Spinal cord (tissue), 10 donors: ENCODE data around the gene PCYOX1L. TPM values are rescaled to one million over a fixed set of nuclear protein-coding genes. Genes with fewer than 3 reads are reported as not detected.
A peak's percentile ranks its signal among the peaks of the same experiment; 100 is the strongest.

Experiments
- DNase-seq, 6 donors: peaks; one replicate each; pipeline versions ENCODE4 v3.0.0 to v3.0.0-alpha.2; 2013 to 2015; ENCODE audit warnings: low spot score in 6 of 6, low read depth in 4 of 6
- H3K27ac ChIP-seq: one replicate; pipeline ENCODE4 v1.5.1; 2013; ENCODE audit warnings: low read depth, low read length, control low read depth
- H3K27me3 ChIP-seq: one replicate; pipeline ENCODE4 v1.6.1; 2013; ENCODE audit warnings: low read length; ENCODE audit not compliant: control insufficient read depth, insufficient read depth
- H3K36me3 ChIP-seq: one replicate; pipeline ENCODE4 v1.6.1; 2013; ENCODE audit warnings: low read length; ENCODE audit not compliant: control insufficient read depth, insufficient read depth
- H3K4me1 ChIP-seq: one replicate; pipeline ENCODE4 v1.6.1; 2013; ENCODE audit warnings: low read length; ENCODE audit not compliant: control insufficient read depth, insufficient read depth
- H3K4me3 ChIP-seq: one replicate; pipeline ENCODE4 v1.5.1; 2013; ENCODE audit warnings: low read depth, low read length, control low read depth
- H3K9me3 ChIP-seq: one replicate; pipeline ENCODE4 v1.6.1; 2013; ENCODE audit warnings: low read length; ENCODE audit not compliant: control insufficient read depth, insufficient read depth
- WGBS: methylation state at CpG from one replicate; pipeline ENCODE4 v1.1.5; 2013; ENCODE audit warnings: missing lambda C conversion rate; ENCODE audit not compliant: insufficient coverage; 5-methylcytosine and 5-hydroxymethylcytosine counted together
- polyA plus RNA-seq, 2 donors: library from polyadenylated mRNA; unstranded; fragments of 120-200 nt; gene quantifications; one replicate each; pipeline ENCODE4 v1.2.1, GENCODE V29; 2013; ENCODE audit not compliant: insufficient read length in 2 of 2
- total RNA-seq, 2 donors: library from RNA; depleted of rRNA in 1 of 2; stranded (reverse); fragments of 120-200 nt in 1 of 2; fragments of >200 nt in 1 of 2; gene quantifications; one replicate each; pipeline versions ENCODE4 v1.2.3 to v1.2.4, GENCODE V29; 2013 to 2014
- donor health status: healthy.

Gene PCYOX1L
- total and polyA plus RNA-seq, 4 donors: 14.2 to 28.6 (median 21.2) TPM

DNA sequence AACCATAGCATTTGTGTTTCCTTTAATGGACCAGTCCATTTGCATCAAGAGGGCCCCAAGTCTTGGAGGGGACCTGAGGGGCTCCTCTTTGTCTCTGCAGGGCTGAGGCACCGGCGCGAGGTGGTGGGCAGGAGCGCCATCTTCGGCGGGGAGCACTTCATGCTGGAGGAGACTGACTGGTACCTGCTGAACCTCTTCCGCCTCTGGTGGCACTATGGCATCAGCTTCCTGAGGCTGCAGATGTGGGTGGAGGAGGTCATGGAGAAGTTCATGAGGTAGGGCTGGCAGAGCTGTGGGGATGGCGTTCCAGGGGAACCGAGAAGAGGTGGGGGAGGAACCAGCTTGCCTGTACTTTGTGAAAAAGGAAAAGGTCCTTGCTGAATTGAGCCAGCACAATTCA lies 6.1 kb downstream of the PCYOX1L start:
- Histone ChIP-seq H3K27me3 (no peaks in the 10 kb centered on the region), H3K4me1 (peaks cover 29% of the 10 kb centered on the region), H3K4me3 (no peak overlapping the region), H3K27ac (no peak overlapping the region), H3K36me3 (peaks cover 30% of the 10 kb centered on the region), H3K9me3 (no peaks in the 10 kb centered on the region)
- DNase-seq: no peak
- WGBS: 90% methylated on average over 9 of the region's 9 CpGs

DNA sequence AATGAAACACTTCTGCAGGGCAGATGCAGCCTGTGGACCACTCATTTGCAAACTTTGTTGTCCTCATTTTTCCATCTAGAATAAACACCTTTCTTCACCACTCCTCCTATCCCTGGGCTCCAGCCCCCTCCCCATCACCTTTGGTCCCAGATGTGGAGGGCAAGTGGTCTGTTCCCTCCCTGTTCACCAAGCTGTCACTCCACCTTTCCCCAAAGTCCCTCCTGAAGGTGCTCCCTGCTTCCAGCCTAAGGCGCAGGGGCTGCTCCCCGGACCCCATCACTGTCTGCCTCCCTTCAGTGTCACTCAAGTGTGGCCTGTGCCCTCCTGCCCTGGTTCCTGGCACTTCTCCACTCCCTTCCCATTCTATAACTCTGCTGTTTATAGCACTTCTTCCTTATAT lies 6.9 kb downstream of the PCYOX1L start:
- H3K4me3 ChIP-seq: no peak overlapping the region
- WGBS: 91% methylated on average over 2 of the region's 2 CpGs
- no peaks in the 10 kb centered on the region for H3K27me3 ChIP-seq
- H3K9me3 ChIP-seq: no peaks in the 10 kb centered on the region
- peaks cover 30% of the 10 kb centered on the region for H3K36me3 ChIP-seq
- no peak for DNase-seq
- H3K27ac ChIP-seq: no peak overlapping the region
- peaks cover 21% of the 10 kb centered on the region for H3K4me1 ChIP-seq

DNA sequence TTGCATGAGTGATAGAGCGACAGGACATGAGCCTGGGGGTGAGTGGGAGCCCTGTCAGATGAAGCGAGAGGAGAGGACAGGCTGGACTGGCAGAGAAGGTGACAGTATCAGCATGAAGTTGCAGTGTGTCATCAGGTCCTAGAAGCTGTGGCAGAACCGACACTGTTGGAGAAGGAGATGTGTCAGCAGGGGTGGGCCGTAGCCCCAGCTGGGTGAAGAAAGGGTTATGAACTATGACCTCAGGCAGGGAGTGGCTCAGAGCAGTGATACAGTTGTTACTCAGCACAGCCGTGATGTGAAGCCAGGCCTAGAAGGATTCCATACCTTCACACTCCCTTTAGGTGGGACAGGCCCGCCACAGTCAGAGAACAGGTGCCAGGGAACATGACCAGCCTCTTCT lies 7.6 kb downstream of the PCYOX1L start:
- no peak for DNase-seq
- no peak overlapping the region for H3K4me3 ChIP-seq
- WGBS: 88% methylated on average over 5 of the region's 6 CpGs
- H3K4me1 ChIP-seq: peaks cover 21% of the 10 kb centered on the region
- H3K9me3 ChIP-seq: no peaks in the 10 kb centered on the region
- H3K36me3 ChIP-seq: peaks cover 30% of the 10 kb centered on the region
- no peak overlapping the region for H3K27ac ChIP-seq
- no peaks in the 10 kb centered on the region for H3K27me3 ChIP-seq

DNA sequence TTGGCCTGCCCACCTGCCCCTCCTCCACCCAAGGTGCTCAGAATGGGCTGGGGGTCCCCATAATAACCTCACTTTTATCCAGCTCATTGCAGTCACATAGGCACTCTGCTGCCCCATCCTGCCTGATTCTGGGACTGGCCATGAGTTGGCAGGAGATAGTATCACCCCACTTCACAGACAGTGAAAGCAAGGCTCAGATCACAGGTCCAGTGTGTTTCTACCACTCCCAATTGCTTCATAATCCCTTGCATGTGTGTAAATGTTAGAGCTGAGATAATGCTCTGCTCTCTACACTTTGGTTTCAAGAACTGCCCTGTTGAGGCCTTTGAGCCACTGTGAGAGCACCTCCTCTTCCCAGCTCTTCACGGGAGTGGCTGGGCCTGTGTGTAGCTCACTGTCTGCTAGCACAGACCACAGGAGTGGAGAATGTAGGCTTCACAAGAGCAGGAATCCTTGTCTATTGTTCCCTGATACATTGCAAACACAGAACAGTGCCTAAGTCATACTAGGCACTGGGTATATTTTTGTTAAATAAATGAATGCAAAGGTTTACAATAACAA lies 8.4 kb downstream of the PCYOX1L start:
- Histone ChIP-seq H3K9me3 (no peaks in the 10 kb centered on the region), H3K36me3 (peaks cover 30% of the 10 kb centered on the region), H3K27ac (no peak overlapping the region), H3K4me1 (peaks cover 25% of the 10 kb centered on the region), H3K27me3 (no peaks in the 10 kb centered on the region), H3K4me3 (no peak overlapping the region)
- no peak for DNase-seq
- no CpG with 5 or more reads among the region's 1 CpG for WGBS

DNA sequence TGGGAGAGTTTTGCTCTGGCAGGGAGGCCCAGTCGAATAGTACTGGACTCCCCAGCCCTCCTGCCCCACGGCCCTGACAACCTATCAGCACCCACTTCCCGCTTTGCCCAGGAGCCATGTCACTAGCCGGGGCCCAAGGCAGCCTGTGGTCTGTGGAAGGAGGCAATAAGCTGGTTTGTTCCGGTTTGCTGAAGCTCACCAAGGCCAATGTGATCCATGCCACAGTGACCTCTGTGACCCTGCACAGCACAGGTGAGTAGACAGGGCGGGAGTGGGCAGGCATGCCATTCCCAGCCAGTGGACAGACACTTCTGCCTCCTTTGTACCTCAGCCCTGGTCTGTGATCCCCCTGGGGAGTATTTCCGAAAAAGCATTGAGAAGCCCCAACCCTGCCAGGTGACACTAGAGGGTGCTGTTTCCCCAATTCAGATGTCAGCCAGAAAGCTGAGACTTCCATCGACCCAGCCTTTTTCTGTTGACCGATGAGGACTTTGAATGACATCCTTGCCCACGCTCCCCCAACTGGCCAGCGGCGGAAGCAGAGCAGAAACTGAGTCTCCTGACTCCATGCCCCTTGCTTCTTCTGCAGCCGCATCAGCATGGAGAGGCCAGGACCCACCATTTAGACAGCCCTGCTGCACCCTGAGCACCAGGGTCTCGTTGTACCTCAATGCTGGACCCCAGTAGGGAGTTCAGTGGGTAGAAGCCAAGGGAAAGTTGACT lies 9.6 kb downstream of the PCYOX1L start:
- Histone ChIP-seq H3K4me1 (peaks cover 29% of the 10 kb centered on the region), H3K9me3 (no peaks in the 10 kb centered on the region), H3K4me3 (no peak overlapping the region), H3K36me3 (peaks cover 30% of the 10 kb centered on the region), H3K27me3 (no peaks in the 10 kb centered on the region), H3K27ac (no peak overlapping the region)
- DNase-seq: peak in 3 of 6 donors; percentile 12 to 77 (median 74)
- 35% methylated on average over 11 of the region's 14 CpGs for WGBS

DNA sequence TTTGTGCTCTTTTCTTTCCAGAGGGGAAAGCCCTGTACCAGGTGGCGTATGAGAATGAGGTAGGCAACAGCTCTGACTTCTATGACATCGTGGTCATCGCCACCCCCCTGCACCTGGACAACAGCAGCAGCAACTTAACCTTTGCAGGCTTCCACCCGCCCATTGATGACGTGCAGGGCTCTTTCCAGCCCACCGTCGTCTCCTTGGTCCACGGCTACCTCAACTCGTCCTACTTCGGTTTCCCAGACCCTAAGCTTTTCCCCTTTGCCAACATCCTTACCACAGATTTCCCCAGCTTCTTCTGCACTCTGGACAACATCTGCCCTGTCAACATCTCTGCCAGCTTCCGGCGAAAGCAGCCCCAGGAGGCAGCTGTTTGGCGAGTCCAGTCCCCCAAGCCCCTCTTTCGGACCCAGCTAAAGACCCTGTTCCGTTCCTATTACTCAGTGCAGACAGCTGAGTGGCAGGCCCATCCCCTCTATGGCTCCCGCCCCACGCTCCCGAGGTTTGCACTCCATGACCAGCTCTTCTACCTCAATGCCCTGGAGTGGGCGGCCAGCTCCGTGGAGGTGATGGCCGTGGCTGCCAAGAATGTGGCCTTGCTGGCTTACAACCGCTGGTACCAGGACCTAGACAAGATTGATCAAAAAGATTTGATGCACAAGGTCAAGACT lies 10.3 kb downstream of the PCYOX1L start:
- 96% methylated on average over 21 of the region's 22 CpGs for WGBS
- Histone ChIP-seq H3K4me3 (no peak overlapping the region), H3K36me3 (peaks cover 25% of the 10 kb centered on the region), H3K27me3 (no peaks in the 10 kb centered on the region), H3K4me1 (peaks cover 29% of the 10 kb centered on the region), H3K9me3 (no peaks in the 10 kb centered on the region), H3K27ac (no peak overlapping the region)
- DNase-seq: no peak

DNA sequence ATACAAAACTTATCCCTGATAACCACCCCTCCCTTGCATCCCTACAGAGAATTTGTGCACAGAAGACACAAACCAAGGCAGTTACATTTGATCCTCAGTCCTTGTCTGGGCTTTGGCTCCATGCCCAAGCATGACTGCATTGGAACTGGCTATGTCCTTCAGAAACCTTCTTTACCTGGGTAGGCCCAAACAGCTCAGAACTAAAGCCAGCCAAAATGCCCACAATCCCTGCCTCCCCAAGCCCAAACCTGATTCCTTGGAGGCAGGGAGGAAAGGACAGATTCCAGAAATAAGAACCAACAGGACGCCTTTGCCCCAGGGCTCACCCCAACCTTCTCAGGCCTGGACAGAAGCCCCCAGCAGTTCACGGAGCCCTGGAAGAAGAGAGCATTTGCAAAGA lies 13.0 kb downstream of the PCYOX1L start:
- Histone ChIP-seq H3K27me3 (no peaks in the 10 kb centered on the region), H3K27ac (no peak overlapping the region), H3K4me3 (no peak overlapping the region), H3K9me3 (no peaks in the 10 kb centered on the region), H3K36me3 (peaks cover 12% of the 10 kb centered on the region), H3K4me1 (peaks cover 18% of the 10 kb centered on the region)
- WGBS: 89% methylated on average over 1 of the region's 2 CpGs
- peak in 1 of 6 donors; percentile 27 for DNase-seq

DNA sequence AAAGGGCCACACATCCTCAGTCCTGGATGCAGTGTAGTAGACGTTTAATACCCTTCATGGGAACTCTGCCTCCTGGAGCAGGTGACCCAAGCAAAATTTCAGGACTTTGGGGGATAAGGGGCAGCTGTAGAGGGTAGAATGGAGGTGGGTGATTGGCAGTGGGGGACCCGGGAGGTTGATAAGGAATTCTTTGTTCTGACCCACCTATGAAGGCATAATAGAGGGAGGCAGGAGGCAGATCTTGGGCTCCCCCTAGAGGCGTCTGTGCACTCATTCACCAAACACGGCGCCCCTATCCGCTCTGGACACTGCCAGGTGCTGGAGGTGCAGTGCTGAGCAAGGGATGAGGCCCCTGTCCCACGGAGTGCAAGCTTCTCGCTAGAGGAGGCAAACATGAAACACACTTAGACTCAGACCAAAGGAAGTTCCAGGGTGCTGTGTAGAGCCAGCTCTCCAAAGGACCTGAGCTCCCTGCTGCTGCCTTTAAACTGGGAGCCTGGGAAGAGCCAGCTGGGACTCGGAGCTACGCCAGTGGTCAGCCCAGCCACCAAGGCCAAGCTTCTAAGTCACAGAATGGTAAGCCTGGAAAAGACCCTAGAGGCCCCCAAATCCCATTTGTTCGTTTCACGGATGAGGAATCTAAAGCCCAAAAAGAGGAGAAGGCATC lies 13.6 kb downstream of the PCYOX1L start:
- 48% methylated on average over 12 of the region's 12 CpGs for WGBS
- Histone ChIP-seq H3K9me3 (no peaks in the 10 kb centered on the region), H3K36me3 (peaks cover 9% of the 10 kb centered on the region), H3K4me3 (no peak overlapping the region), H3K4me1 (peaks cover 16% of the 10 kb centered on the region), H3K27me3 (no peaks in the 10 kb centered on the region), H3K27ac (no peak overlapping the region)
- DNase-seq: peak in 2 of 6 donors; percentile 32 to 47

DNA sequence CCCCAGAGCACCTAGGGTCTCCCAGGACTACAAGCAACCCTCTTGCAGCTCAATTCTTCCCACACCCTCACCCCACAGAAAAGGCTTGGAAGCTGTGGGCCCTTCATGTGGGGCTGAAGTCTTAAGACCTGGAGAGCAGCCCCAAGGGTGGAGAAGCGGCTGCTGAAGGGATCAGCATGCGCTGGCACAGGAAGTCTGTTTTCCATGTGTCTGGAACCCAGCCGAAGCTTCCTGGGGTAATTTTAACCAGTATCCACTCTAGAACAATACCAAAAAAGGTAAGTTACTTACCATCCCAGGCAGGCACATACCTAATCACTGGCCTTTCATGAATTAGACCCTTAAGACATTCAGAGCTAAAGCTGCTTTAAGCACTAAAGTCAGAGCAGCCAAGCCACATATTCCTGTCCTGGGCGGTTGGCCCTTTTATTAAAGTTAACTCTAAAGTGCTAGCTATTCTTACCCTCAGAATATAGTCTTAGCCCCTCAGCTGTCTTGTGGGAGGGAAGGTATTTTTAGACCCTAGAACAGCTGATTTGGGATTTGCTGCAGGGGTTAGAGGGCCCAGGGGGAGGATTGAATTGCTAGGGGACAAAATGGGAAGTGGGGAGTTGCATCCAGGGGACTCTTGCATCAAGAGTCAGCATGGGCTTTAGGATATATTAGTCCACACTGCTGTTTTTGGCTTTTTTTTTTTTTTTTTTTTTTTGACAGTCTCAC lies 14.4 kb downstream of the PCYOX1L start:
- no peak for DNase-seq
- Histone ChIP-seq H3K9me3 (no peaks in the 10 kb centered on the region), H3K36me3 (peaks cover 7% of the 10 kb centered on the region), H3K27me3 (no peaks in the 10 kb centered on the region), H3K4me1 (peaks cover 14% of the 10 kb centered on the region), H3K27ac (no peak overlapping the region), H3K4me3 (no peak overlapping the region)
- WGBS: 78% methylated on average over 3 of the region's 4 CpGs
